Fibroblast of skin of left biceps (primary cell): ENCODE results near the gene LRP10.

Experiments
- DNase-seq, 2 experiments: peaks; one replicate each; pipeline ENCODE4 v3.0.0-alpha.2; 2013; ENCODE audit warnings: low read depth in 2 of 2

Gene LRP10

GRCh38 chr14:22861651-22862050, 9.9 kb upstream of the LRP10 start:
- DNase-seq, result no peak

GRCh38 chr14:22864979-22865378, 6.6 kb upstream of the LRP10 start:
- DNase-seq, result no peak

- no peak for DNase-seq
These were observed 5.8 kb upstream of the LRP10 start for GRCh38 chr14:22865424-22866405.

GRCh38 chr14:22866874-22867273, 4.7 kb upstream of the LRP10 start:
- DNase-seq, result no peak

GRCh38 chr14:22870811-22871223, 723 bp upstream of the LRP10 start:
- no peak for DNase-seq

- DNase-seq, result peak in 1 of 2 experiments; percentile 57
These were observed 693 bp downstream of the LRP10 start for GRCh38 chr14:22872033-22872832.

- DNase-seq, result no peak
These were observed 1.4 kb downstream of the LRP10 start for GRCh38 chr14:22872833-22873520.

GRCh38 chr14:22875003-22875747, 3.6 kb downstream of the LRP10 start:
- no peak for DNase-seq

- no peak for DNase-seq
These were observed 4.3 kb downstream of the LRP10 start for GRCh38 chr14:22875748-22876319.

GRCh38 chr14:22877000-22877501, 5.5 kb downstream of the LRP10 start:
- no peak for DNase-seq

- DNase-seq, result no peak
These were observed 7.0 kb downstream of the LRP10 start for GRCh38 chr14:22878271-22879246.

- no peak for DNase-seq
These were observed 10.5 kb downstream of the LRP10 start for GRCh38 chr14:22882064-22882463.

GRCh38 chr14:22882529-22883172, 11.1 kb downstream of the LRP10 start:
- DNase-seq, result no peak

GRCh38 chr14:22883173-22883976, 11.8 kb downstream of the LRP10 start, which contains the start of gene REM2:
TSS of gene REM2 (plus strand) at chr14:22883222. CDS start at chr14:22883288, 66 bp downstream.
- no peak for DNase-seq

- no peak for DNase-seq
These were observed 12.7 kb downstream of the LRP10 start for GRCh38 chr14:22884076-22884737.

- no peak for DNase-seq
These were observed 13.4 kb downstream of the LRP10 start for GRCh38 chr14:22884738-22885523.

GRCh38 chr14:22885975-22886374, 14.4 kb downstream of the LRP10 start:
- no peak for DNase-seq
